VCaP (cell line): Measurements from ENCODE around the gene ADGRA1.

Source experiments
- H3K27ac ChIP-seq: fragments of 450-650 bp; 2 replicates; pipeline ENCODE4 v1.5.1; 2017
- TF ChIP-seq, protein P1 (sequence below): fragments of 450-650 bp; conservative IDR thresholded peaks from 2 replicates; pipeline ENCODE4 v1.5.1; 2017; ENCODE audit warnings: mild to moderate bottlenecking, moderate library complexity

The ADGRA1 gene

DNA sequence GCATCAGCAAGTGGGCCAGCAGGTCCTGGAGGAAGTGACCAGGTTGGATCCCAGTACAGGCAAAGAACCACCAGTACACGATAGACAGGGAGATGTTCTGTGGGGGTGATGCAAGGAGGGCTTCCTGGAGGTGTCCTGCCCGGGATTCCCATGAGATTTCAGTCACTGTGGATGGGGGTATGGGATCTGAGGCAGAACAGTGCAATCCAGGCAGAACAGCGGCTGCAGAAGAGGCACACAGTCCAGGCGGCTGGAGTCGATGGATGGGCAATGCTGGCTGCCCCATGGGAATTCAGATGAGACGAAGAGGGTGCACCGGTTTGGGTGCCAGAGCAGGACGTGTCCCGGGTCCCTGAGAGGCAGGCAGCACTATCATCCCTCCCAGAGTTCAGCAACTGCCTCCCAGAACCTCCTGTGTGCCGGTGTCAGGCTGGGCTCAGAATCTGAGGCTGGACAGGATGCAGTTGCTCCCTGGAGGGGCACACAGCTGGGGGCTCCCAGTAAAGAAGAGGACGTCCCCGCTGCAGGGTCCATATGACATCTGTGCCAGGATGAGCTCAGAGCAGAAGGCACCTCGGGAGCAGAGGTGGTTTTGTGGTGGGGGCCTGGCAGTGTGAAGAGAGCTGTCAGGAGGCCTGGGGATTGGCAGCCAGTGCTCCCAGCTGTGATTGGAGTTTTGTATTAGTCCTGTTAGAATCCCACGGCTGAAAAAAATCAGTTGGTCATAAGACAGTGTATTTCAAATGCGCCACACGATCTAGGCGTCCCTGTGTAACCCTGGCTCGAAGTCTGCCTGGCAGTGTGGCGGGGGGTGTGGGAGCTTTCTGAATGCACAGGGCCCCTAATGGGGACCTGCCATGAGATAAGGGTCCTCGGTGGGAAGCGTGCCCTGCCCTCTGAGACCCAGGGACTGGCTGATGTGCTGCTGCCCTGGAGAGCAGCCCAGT, 75.5 kb downstream of the ADGRA1 start:
- no peak overlapping the region for H3K27ac ChIP-seq
- TF ChIP-seq, protein P1, sequence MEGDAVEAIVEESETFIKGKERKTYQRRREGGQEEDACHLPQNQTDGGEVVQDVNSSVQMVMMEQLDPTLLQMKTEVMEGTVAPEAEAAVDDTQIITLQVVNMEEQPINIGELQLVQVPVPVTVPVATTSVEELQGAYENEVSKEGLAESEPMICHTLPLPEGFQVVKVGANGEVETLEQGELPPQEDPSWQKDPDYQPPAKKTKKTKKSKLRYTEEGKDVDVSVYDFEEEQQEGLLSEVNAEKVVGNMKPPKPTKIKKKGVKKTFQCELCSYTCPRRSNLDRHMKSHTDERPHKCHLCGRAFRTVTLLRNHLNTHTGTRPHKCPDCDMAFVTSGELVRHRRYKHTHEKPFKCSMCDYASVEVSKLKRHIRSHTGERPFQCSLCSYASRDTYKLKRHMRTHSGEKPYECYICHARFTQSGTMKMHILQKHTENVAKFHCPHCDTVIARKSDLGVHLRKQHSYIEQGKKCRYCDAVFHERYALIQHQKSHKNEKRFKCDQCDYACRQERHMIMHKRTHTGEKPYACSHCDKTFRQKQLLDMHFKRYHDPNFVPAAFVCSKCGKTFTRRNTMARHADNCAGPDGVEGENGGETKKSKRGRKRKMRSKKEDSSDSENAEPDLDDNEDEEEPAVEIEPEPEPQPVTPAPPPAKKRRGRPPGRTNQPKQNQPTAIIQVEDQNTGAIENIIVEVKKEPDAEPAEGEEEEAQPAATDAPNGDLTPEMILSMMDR: no peak

DNA sequence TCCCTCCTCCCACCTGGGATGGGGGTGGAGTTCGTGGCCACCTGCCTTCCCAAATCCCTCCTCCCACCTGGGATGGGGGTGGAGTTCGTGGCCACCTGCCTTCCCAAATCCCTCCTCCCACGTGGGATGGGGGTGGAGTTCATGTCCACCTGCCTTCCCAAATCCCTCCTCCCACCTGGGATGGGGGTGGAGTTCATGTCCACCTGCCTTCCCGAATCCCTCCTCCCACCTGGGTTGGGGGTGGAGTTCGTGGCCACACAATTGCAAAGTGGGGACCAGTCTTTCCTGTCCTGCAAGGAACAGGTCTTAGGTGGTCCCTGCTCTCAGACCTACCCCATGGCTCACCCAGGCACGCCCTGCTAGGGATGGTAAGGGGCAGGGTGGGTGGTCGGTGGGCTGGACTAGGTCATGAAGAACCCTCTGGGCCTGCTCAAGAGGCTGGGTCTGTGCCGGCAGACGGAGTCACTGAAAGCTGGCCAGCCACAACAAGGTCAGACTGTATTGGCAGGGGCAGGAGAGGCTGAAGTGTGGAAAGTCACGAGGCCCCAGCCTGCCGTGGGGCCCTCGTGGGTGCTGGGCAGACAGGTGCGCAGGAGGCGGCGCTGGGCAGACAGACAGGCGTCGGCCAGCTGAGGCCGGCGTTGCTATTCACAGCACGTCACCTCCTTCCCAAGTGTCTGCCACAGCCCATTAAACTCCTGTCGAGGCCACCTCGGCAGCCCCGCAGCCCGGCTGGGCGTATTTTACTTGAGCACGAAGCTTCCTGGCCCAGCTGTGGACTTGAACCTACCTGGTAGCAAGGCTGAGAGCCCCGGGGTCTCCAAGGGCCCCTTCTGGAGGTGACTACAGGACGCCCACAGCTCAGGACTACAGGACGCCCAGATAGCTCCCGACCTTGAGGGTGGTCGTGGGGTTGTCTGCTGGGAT, 76.4 kb downstream of the ADGRA1 start:
- no peak overlapping the region for H3K27ac ChIP-seq
- TF ChIP-seq, protein P1: no peak

DNA sequence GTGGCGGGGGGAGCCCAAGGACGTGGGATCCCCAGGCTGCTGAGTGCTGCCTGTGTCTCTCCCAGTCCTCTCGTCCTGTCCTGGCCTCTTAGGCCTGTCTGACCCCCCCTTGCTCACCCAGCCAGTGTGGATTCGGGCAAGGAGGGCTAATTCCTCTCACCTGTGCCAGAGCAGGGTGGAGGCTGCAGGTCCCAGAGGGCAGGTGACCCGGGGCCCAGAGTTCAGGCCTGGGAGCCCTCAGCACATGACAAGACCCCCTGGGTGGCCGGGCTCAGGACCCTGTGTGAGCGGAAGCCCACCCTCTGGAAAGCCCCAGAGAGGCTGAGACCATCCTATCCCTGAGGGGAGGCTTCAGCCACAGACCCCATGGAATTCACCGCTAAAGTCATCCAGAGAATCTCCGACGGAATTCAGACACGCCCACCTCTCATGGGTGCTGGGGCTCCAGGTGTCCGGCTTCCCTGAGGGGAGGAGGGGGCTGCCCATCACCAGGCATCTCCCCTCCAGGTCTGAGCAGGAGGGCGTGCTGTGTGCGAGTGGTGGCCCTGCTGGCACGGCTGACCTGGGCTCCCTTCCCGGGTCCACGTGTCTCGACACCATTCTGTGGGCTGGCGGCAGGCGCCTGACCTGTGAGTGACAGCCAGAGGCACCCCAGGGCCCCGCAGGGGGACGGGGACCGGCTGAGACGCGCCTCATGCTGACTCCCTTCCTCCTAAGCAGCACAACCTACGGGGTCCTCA, 77.3 kb downstream of the ADGRA1 start:
- H3K27ac ChIP-seq: no peak overlapping the region
- TF ChIP-seq, protein P1: no peak

DNA sequence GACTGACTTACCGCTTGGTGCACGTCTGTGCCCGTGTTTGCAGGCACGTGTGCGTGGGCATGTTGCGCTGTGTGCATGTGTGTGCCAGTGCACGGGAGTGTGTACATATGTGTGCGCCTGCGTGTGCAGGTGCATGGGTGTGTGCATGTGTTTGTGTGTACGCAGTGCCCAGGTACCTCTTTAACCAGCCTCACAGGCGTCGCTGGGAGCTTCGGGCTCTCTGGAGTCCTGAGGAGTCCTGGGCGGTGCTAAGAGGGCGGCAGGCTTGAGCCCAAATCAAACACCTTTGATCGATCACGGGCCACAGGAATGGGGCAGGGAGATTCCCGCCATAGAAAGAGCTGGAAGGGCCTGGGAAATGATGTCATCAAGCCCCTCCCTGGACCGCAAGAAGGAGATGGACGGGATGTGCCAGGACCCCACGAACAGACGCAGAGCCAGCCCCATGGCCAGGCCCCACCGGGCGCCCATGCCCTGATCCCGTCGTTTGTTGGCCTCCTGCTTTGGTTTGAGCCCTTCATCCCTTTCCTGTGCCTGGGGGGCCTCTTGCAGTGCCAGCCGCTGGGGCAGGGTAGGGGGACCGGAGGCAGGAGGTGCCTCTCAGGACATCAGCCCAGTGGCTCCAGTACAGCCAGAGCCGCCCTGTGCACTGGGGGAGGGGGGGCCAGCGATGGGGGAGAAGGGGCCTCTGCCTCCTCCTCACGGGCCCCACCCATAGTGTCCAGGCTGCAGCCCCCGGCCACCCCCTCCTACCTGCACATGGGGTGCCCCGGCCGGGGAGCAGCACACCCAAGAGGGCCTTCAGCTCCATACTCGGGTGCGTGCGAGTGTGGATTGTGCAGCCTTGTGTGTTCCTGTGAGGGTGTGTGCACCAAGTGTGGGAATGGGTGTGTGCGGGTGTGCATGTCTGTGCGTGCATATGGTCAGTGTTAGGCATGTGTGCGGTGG, 78.1 kb downstream of the ADGRA1 start:
- TF ChIP-seq, protein P1: no peak

DNA sequence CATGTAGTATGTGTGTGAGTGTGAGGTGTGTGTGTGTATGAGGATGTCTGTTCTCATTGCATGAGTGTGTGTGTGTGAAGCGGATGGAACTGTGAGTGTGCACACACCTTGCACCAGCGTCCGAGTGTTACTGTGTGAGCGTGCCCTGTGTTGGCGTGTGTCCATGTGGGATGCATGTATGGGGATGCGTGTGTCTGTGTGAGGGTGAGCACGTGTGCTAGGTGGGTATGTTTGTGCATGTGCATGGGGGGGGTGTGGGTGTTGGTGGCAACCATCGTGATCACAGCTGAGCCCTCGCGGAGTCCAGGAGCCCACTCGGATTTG, 78.7 kb downstream of the ADGRA1 start:
- TF ChIP-seq, protein P1: no peak
- no peak overlapping the region for H3K27ac ChIP-seq

More for the DNA sequence above, 78.1 kb downstream of the ADGRA1 start:
- H3K27ac ChIP-seq: no peak overlapping the region

DNA sequence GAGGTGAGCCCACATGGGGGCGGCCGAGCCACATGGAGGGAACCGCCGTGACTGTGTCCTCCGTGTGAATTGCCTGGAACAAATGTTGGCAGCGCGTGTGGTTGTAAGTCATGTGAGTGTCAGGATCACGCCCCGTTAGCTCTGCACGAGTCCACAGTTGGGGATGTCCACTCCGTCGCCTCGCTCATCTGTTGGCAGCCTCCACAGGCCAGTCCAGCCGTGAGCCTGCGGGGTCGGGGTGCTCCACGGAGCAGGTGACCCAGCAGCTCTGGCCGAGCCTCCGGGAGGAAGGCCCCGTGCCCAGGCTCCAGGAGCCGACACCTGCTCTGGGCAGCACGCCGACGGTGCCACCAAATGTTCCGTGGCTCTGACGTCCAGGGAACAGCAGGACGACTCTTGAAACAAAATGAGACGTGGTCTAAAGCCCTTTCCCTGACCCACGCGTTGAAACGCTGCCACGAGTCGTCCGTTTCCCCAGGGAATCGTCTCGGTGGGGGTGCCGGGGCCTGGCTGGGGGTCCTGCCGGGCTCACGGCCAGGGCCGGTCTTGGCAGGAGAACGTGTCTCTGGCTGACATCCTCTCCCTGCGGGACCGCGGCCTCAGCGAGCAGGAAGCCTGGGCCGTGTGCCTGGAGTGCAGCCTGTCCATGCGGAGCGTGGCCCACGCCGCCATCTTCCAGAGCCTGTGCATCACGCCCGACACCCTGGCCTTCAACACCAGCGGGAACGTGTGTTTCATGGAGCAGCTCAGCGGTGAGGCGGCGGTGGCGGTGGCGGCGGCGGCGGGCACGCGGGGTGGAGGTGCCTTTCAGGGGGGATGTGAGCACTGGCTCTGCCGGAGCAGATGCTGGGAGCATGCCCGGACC, 79.3 kb downstream of the ADGRA1 start:
- H3K27ac ChIP-seq: no peak overlapping the region
- TF ChIP-seq, protein P1: no peak
